Activated CD4-positive, alpha-beta memory T cell treated with anti-CD3 and anti-CD28 coated beads for 36 hours (primary cell): Measurements from ENCODE around the gene SETD2. TPM values are rescaled to one million over a fixed set of nuclear protein-coding genes. Genes with fewer than 3 reads are reported as not detected.
A peak's percentile ranks its signal among the peaks of the same experiment; 100 is the strongest.
"Not testable (repeated sequence)": the region's sequence is repeated elsewhere in the genome, so short reads cannot be mapped to it uniquely, and the experiment has no call there.

Experiments
- CTCF ChIA-PET: fragments of 350-600 bp; sonication (Branson Sonifier 250); formaldehyde crosslinking; loops from one replicate; lab custom pipeline; 2021; ENCODE audit warnings: antibody characterized with exemption, inconsistent platforms; lab: Charles Lee
- POLR2A ChIA-PET: fragments of 350-600 bp; sonication (Branson Sonifier 250); formaldehyde crosslinking; loops from one replicate; lab custom pipeline; 2021; ENCODE audit warnings: antibody characterized with exemption; lab: Charles Lee
- DNase-seq: peaks from one replicate; pipeline ENCODE4 v3.0.0-alpha.2; 2020
- H3K27ac Mint-ChIP-seq: one replicate; pipeline ENCODE4 v1.8.0; 2021; ENCODE audit warnings: mixed read lengths
- H3K27me3 Mint-ChIP-seq: one replicate; pipeline ENCODE4 v1.8.0; 2021; ENCODE audit warnings: mixed read lengths
- H3K36me3 Mint-ChIP-seq: one replicate; pipeline ENCODE4 v1.8.0; 2021; ENCODE audit warnings: mixed read lengths
- H3K4me1 Mint-ChIP-seq: one replicate; pipeline ENCODE4 v1.8.0; 2021; ENCODE audit warnings: low read depth, mixed read lengths
- H3K4me3 Mint-ChIP-seq: one replicate; pipeline ENCODE4 v1.8.0; 2021; ENCODE audit warnings: mild to moderate bottlenecking, mixed read lengths
- H3K9me3 Mint-ChIP-seq: one replicate; pipeline ENCODE4 v1.8.0; 2021; ENCODE audit warnings: mixed read lengths
- intact Hi-C: fragments of 100-400 bp; cut with micrococcal nuclease; formaldehyde crosslinking; loops from one replicate; pipeline ENCODE4 v1.15.1; 2023
- total RNA-seq, 2 experiments: library from RNA; stranded (reverse); gene quantifications; one replicate each; pipeline ENCODE4 v1.2.3, GENCODE V29; 2021

SETD2 gene
- total RNA-seq, 2 experiments from 2014 or later, result 31.2 to 31.8 TPM

GRCh38 chr3:47180011-47180410 is 16.1 kb upstream of the SETD2 start:
- H3K27ac Mint-ChIP-seq, intact Hi-C loops, H3K36me3 Mint-ChIP-seq, H3K9me3 Mint-ChIP-seq, POLR2A ChIA-PET, CTCF ChIA-PET, DNase-seq, H3K27me3 Mint-ChIP-seq, H3K4me1 Mint-ChIP-seq, H3K4me3 Mint-ChIP-seq: not testable (repeated sequence)

- Mint-ChIP-seq H3K27ac (no peak overlapping the region), H3K4me3 (no peak overlapping the region), H3K27me3 (no peaks in the 10 kb centered on the region), H3K9me3 (no peaks in the 10 kb centered on the region), H3K36me3 (peaks cover under 1% of the 10 kb centered on the region), H3K4me1 (peaks cover 3% of the 10 kb centered on the region)
- DNase-seq, result no peak
- CTCF ChIA-PET, result no interaction called here
- POLR2A ChIA-PET, result no interaction called here
- intact Hi-C loops, result no loop called here
Observed at GRCh38 chr3:47176582-47176981, 12.7 kb upstream of the SETD2 start.

DNA sequence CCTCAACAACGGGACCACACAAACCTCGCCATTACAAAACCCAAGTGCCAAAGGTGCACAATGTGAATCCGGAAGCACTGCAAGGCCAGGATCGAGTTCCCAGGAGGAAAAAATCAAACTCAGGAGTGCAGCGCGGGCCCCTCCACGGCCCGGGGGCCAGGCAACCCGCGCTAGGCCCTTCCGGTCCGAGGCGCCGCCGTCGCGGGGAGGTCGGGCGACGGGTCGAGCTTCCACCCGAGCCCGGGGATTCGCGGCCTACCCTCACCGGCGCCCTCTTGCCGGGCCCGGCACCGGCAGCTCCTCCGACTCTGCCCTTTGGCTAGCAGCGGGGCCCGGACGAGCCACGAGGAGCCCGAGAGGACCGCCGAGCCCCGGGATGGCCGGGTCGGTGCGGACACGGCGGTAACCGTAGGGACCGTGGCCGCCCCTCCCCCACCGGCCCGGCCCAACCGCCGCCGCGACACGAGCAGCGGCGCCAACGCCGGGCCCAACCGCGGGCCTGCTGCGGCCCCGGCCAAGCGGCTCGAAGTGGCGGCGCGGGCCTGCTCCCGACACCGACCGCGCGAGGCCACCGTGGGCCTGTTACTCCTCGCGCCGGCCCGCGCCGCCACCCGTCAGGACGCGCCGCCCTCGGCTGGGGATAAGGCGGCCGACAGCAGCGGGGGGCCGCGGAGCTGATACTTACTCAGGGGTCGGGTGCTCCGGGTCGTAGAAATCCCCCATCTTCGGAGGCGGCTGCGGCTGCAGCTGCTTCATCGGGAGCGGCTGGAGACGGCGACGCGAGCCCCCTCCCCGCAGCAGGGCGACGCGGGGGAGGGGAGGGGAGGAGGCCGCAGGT is 525 bp downstream of the SETD2 start:
- Mint-ChIP-seq H3K4me1 (peaks cover 47% of the 10 kb centered on the region), H3K9me3 (no peaks in the 10 kb centered on the region), H3K27me3 (peaks cover 1% of the 10 kb centered on the region), H3K27ac (peak overlapping the region; percentile 99), H3K36me3 (peaks cover 10% of the 10 kb centered on the region), H3K4me3 (peak overlapping the region; percentile 97)
- intact Hi-C loops, result loop anchor here (1.0 to 10.0 kb wide), 8 partner anchors 23 to 219 kb away; partner anchors contain the start of genes KIF9, KLHL18 and PTPN23
- ChIA-PET CTCF (interaction anchor here (0.7 to 3.6 kb wide), 5 partner anchors 22 to 161 kb away, joined by 3 to 19 read pairs (median 4); no protein-coding TSS in a partner anchor), POLR2A (interaction anchor here (1.2 to 3.3 kb wide), 7 partner anchors 11 to 312 kb away, joined by 3 to 19 read pairs (median 6); partner anchors contain the start of genes KIF9, KLHL18, NBEAL2 and PTPN23)
- peak; percentile 74 for DNase-seq

DNA sequence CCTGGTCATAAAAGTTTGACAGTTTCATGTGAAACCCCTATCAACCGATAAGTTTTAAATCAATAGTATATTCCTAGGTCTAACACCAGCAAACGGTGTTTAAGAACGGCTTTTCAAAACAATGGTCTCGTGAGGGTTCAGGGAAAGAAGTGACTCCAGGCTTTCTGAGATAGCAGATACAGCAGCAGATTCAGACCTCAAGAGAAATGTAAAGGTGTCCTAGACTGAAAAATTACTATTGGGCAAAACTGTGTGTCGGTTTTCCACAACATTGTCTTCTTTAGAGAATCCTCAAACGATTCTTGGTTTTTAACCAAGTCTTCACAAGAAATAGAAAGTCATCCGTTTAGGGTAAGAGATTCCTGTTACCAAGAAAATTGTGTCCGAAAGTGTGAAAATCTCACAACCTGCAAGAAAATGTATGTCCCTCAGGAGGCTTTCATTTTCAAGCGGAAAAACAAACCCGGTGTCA is 1.2 kb downstream of the SETD2 start:
- peaks cover 10% of the 10 kb centered on the region for H3K36me3 Mint-ChIP-seq
- peaks cover 54% of the 10 kb centered on the region for H3K4me1 Mint-ChIP-seq
- ChIA-PET CTCF (interaction anchor here (3.6 kb wide), 1 partner anchor 161 kb away, joined by 19 read pairs; no protein-coding TSS in a partner anchor), POLR2A (interaction anchor here (0.6 to 3.3 kb wide), 3 partner anchors 11 to 1035 kb away, joined by 3 to 19 read pairs (median 4); partner anchors contain the start of genes KIF9 and KLHL18)
- peaks cover 1% of the 10 kb centered on the region for H3K27me3 Mint-ChIP-seq
- peak overlapping the region; percentile 99 for H3K27ac Mint-ChIP-seq
- peak overlapping the region; percentile 97 for H3K4me3 Mint-ChIP-seq
- H3K9me3 Mint-ChIP-seq, result no peaks in the 10 kb centered on the region
- intact Hi-C loops, result loop anchor here (5.0 to 10.0 kb wide), 3 partner anchors 130 to 218 kb away; no protein-coding TSS in a partner anchor
- DNase-seq, result no peak

- Mint-ChIP-seq H3K27me3 (peaks cover 1% of the 10 kb centered on the region), H3K36me3 (peaks cover 10% of the 10 kb centered on the region), H3K9me3 (no peaks in the 10 kb centered on the region), H3K27ac (peak overlapping the region; percentile 99), H3K4me3 (peak overlapping the region; percentile 97), H3K4me1 (peaks cover 57% of the 10 kb centered on the region)
- CTCF ChIA-PET, result no interaction called here
- intact Hi-C loops, result loop anchor here (5.0 to 10.0 kb wide), 3 partner anchors 130 to 217 kb away; no protein-coding TSS in a partner anchor
- no peak for DNase-seq
- POLR2A ChIA-PET, result interaction anchor here (0.6 to 3.3 kb wide), 2 partner anchors 121 to 1036 kb away, joined by 4 to 19 read pairs; partner anchors contain the start of genes KIF9 and KLHL18
Observed at GRCh38 chr3:47161983-47162696, 1.8 kb downstream of the SETD2 start.

- peaks cover 10% of the 10 kb centered on the region for H3K36me3 Mint-ChIP-seq
- no peak for DNase-seq
- intact Hi-C loops, result loop anchor here (5.0 to 10.0 kb wide), 3 partner anchors 128 to 215 kb away; no protein-coding TSS in a partner anchor
- peaks cover 1% of the 10 kb centered on the region for H3K27me3 Mint-ChIP-seq
- no peak overlapping the region for H3K4me3 Mint-ChIP-seq
- no peaks in the 10 kb centered on the region for H3K9me3 Mint-ChIP-seq
- H3K4me1 Mint-ChIP-seq, result peaks cover 60% of the 10 kb centered on the region
- ChIA-PET CTCF (no interaction called here), POLR2A (interaction anchor here (0.6 kb wide), 1 partner anchor 14 kb away, joined by 5 read pairs; no protein-coding TSS in a partner anchor)
- no peak overlapping the region for H3K27ac Mint-ChIP-seq
Observed at GRCh38 chr3:47159820-47160219, 4.1 kb downstream of the SETD2 start.

DNA sequence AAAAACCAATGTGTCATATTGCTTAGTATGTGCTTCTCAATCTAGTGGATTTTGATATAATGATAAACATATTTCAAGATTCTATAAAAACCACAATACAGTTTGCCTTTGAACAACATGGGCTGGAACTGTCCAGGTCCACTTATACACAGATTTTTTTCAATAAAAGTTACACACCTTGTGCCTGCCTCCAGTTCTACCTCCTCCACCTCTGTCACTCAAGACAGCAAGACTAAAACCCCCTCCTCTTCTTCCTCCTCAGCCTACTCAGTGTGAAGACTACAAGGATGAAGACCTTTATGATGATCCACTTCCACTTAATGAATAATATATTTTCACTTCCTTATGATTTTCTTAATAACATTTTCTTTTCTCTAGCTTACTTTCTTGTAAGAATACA is 5.7 kb downstream of the SETD2 start:
- H3K4me1 Mint-ChIP-seq, result peaks cover 70% of the 10 kb centered on the region
- CTCF ChIA-PET, result no interaction called here
- H3K4me3 Mint-ChIP-seq, result no peak overlapping the region
- peaks cover 9% of the 10 kb centered on the region for H3K36me3 Mint-ChIP-seq
- H3K9me3 Mint-ChIP-seq, result no peaks in the 10 kb centered on the region
- intact Hi-C loops, result no loop called here
- H3K27me3 Mint-ChIP-seq, result peaks cover 1% of the 10 kb centered on the region
- DNase-seq, result no peak
- no peak overlapping the region for H3K27ac Mint-ChIP-seq
- POLR2A ChIA-PET, result no interaction called here

GRCh38 chr3:47156396-47156795 is 7.5 kb downstream of the SETD2 start:
- H3K27ac Mint-ChIP-seq, result no peak overlapping the region
- H3K4me3 Mint-ChIP-seq, result no peak overlapping the region
- H3K27me3 Mint-ChIP-seq, result no peaks in the 10 kb centered on the region
- ChIA-PET CTCF (no interaction called here), POLR2A (interaction anchor here (0.6 kb wide), 1 partner anchor 25 kb away, joined by 4 read pairs; no protein-coding TSS in a partner anchor)
- no peaks in the 10 kb centered on the region for H3K9me3 Mint-ChIP-seq
- H3K36me3 Mint-ChIP-seq, result no peaks in the 10 kb centered on the region
- intact Hi-C loops, result no loop called here
- H3K4me1 Mint-ChIP-seq, result peaks cover 76% of the 10 kb centered on the region
- no peak for DNase-seq

DNA sequence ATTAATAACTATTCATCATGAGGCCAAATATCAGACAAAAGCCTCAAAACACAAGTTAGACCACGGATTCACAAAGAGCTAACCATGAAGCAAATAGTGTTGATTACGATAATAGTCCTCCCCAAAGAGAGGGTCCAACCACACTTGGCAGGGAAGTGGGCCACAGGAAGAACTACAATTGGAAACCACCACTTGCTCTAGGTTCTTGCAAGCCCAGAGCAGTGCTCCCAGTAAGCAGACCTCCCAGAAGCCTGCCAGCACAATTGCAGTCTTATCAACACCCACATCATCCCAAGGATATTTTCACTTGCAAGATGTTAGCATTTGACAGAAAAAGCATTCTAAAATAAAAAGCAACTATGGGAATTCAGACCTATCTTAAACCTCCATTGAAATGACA is 11.3 kb downstream of the SETD2 start:
- ChIA-PET CTCF (no interaction called here), POLR2A (interaction anchor here (0.8 kb wide), 1 partner anchor 11 kb away, joined by 3 read pairs; the partner anchor contains the start of gene SETD2)
- H3K36me3 Mint-ChIP-seq, result no peaks in the 10 kb centered on the region
- H3K27ac Mint-ChIP-seq, result no peak overlapping the region
- peaks cover 63% of the 10 kb centered on the region for H3K4me1 Mint-ChIP-seq
- intact Hi-C loops, result no loop called here
- no peak overlapping the region for H3K4me3 Mint-ChIP-seq
- DNase-seq, result no peak
- no peaks in the 10 kb centered on the region for H3K27me3 Mint-ChIP-seq
- H3K9me3 Mint-ChIP-seq, result no peaks in the 10 kb centered on the region

DNA sequence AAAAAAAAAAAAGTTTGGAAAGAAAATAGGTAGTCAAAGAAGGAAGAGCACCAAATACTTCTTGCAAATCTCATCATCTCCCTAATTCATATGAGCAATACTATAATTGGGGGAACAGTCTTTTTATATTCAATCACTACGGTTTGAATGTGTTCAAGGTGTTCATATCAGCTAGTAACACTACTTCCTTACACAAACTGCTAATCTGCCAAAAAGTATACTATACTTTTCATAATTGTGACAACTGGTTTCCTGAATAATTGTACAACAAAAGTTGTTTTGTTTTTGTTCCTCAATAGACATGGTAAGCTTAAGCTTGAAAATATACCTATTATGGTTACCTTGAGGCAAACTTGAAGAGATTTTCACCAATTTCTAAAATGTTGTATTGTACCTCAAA is 12.1 kb downstream of the SETD2 start:
- H3K4me3 Mint-ChIP-seq, result no peak overlapping the region
- intact Hi-C loops, result no loop called here
- no peak for DNase-seq
- no peak overlapping the region for H3K27ac Mint-ChIP-seq
- H3K36me3 Mint-ChIP-seq, result no peaks in the 10 kb centered on the region
- H3K27me3 Mint-ChIP-seq, result no peaks in the 10 kb centered on the region
- CTCF ChIA-PET, result no interaction called here
- POLR2A ChIA-PET, result interaction anchor here (0.8 kb wide), 1 partner anchor 12 kb away, joined by 3 read pairs; the partner anchor contains the start of gene SETD2
- H3K9me3 Mint-ChIP-seq, result no peaks in the 10 kb centered on the region
- peaks cover 58% of the 10 kb centered on the region for H3K4me1 Mint-ChIP-seq

DNA sequence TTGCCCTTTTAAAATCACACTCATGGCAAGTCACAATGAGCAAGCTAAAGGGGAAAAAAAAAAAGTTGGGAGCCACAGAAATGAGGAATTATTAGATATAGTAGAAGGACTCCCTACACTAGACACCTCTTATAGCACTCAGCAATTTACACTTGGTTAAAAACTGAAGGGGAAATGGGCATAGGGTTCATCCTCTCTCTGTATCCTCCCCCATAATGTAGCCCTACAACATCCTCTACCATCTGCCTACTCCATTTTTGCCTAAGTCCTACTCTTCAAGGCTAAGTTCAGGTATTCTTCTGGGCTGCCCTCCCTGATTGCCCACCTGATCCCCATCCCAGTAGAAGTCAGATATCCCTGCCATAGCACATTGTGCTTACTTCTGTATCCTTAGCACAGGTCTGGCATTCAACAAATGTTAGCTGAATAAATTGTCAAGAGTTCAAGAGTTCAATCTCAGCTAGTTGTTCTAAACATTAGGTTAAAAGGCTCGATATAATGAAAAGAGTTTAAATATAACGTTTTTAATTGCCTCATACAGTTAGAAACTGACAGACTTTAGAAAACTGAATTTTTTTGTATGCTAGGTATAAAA is 14.5 kb downstream of the SETD2 start:
- Mint-ChIP-seq H3K27me3 (no peaks in the 10 kb centered on the region), H3K4me1 (peaks cover 49% of the 10 kb centered on the region), H3K27ac (no peak overlapping the region), H3K9me3 (no peaks in the 10 kb centered on the region), H3K4me3 (no peak overlapping the region), H3K36me3 (no peaks in the 10 kb centered on the region)
- intact Hi-C loops, result no loop called here
- DNase-seq, result no peak
- ChIA-PET CTCF (no interaction called here), POLR2A (no interaction called here)
